Measurements from ENCODE around the gene ABCC2.
"Not testable (repeated sequence)": the region's sequence is repeated elsewhere in the genome, so short reads cannot be mapped to it uniquely, and the experiment has no call there.

The ABCC2 gene

DNA sequence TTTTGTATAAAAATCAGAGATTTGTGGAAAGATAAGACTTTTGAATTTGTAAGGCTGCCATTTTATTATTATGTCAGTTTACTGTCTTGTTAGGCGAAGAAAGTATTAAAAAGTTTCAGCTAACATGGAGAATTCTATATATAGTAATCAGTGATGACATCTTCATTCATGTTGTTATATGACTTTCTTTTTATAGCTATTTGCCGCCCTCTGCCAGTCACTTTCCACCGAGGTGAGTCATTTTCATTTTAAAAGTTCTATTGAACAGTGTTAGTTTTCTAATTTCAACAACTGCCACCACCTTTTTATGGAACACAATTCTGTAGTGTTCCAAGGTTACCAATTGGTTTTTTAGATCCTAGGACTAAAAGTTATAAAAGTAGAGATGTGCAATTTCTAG lies 38.6 kb upstream of the ABCC2 start:
- TF ChIP-seq, protein P1, sequence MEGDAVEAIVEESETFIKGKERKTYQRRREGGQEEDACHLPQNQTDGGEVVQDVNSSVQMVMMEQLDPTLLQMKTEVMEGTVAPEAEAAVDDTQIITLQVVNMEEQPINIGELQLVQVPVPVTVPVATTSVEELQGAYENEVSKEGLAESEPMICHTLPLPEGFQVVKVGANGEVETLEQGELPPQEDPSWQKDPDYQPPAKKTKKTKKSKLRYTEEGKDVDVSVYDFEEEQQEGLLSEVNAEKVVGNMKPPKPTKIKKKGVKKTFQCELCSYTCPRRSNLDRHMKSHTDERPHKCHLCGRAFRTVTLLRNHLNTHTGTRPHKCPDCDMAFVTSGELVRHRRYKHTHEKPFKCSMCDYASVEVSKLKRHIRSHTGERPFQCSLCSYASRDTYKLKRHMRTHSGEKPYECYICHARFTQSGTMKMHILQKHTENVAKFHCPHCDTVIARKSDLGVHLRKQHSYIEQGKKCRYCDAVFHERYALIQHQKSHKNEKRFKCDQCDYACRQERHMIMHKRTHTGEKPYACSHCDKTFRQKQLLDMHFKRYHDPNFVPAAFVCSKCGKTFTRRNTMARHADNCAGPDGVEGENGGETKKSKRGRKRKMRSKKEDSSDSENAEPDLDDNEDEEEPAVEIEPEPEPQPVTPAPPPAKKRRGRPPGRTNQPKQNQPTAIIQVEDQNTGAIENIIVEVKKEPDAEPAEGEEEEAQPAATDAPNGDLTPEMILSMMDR (IDR thresholded peaks at IDR 0.05), result no peak
- DNase-seq (ENCODE audit: low spot score), result no peak
- Histone ChIP-seq H3K4me3 (no peak overlapping the region), H3K27ac (no peak overlapping the region)

DNA sequence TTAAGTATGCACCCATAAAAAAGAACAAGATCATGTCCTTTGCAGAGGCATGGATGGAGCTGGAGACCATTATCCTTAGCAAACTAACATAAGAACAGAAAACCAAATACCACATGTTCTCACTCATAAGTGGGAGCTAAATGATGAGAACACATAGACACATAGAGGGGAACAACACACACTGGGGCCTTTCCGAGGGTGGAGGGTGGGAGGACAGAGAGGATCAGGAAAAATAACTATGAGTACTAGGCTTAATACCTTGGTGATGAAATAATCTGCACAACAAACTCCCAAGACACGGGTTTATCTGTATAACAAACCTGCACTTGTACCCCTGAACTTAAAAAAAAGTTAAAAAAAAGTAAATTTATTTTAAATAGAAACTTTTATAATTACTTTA lies 36.3 kb upstream of the ABCC2 start:
- H3K4me3 ChIP-seq; DNase-seq (ENCODE audit: low spot score); H3K27ac ChIP-seq: not testable (repeated sequence)

DNA sequence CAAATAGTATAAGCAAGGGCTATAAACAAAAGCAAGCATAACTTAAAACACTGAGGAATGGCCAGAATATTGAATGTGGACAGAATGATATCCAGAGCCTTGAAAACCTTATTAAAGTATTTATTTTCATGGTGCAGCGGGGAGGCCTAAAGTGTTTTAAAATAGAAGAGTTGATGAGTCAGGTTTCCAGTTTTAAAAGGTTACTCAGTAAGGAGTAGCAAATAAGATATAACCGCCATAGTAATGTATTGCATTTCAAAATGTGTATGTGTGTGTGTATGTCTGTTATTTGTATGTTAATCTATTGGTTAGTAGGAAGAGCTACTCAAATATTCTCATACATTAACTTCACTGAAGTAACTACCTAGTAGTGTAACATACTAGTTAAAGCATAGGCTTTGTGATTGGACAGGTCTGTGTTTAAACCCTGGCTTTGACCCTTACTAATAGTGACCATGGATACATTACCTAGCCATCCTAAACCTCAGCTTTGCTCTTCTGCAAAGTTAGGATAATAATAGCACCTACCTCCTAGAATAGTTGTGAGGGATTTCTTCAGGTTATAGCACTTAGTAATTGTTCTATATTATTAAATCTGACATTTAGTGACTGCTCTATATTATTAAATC lies 33.5 kb upstream of the ABCC2 start:
- Histone ChIP-seq H3K27ac (no peak overlapping the region), H3K4me3 (no peak overlapping the region)
- TF ChIP-seq, protein P1 (IDR thresholded peaks at IDR 0.05), result no peak
- DNase-seq (ENCODE audit: low spot score), result no peak

DNA sequence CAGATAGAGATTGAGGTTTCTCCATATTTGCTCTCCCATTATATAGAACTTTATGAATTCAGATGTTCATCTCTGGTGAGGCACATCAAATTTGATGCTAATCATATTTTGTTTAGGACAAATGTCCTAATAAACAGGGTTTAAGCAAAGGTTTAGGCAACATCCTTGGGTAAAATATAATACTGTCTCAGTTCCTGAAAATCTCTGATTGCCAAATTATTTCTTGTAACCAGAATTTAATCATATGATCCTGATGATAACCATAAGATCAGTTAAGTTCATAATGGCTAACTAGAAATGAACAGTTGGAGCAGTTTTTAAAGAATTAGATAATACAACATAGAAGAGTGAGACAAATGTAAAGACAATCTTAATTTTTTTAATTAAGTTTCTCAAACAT lies 31.8 kb upstream of the ABCC2 start:
- H3K4me3 ChIP-seq, result no peak overlapping the region
- DNase-seq (ENCODE audit: low spot score), result no peak
- TF ChIP-seq, protein P1 (IDR thresholded peaks at IDR 0.05), result no peak
- H3K27ac ChIP-seq, result no peak overlapping the region

DNA sequence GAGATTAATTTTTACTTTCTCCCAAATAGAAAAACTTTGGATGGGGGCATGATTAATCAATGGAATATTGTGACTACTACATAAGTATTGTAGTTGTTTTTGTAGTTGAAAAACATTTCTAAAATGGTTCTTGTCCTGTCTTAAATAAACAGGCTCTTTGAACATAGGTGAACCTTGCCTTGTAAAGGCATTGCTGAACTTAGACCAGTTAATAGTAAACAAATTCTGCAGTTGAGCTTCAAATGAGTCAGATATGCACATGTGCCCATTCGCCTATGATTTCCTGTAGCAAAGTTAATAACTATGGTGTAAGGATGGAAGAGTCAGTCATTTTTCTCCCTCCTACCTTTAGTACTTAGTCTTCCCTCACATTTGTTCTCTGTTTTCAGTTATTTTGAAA lies 27.8 kb upstream of the ABCC2 start:
- Histone ChIP-seq H3K4me3 (no peak overlapping the region), H3K27ac (no peak overlapping the region)
- TF ChIP-seq, protein P1 (IDR thresholded peaks at IDR 0.05), result no peak
- no peak for DNase-seq (ENCODE audit: low spot score)

DNA sequence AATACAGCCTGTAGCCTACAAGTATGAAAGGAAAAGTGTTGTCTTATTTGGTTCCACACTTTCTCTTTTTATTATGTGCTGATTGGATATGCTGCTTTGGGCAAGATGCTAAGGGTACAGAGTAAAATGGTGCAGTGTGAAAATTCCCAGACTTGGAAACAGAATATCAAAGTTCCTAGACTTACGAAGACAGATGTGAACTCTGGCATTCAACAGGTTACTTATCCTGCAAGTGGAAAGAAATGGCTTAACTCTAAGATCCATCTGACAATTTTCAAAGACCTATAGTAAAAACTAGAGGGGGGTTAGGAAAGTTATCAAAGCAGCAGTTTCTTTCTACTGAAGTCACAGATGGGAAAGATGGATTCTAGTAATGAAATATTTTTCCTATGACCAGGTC lies 26.3 kb upstream of the ABCC2 start:
- no peak overlapping the region for H3K27ac ChIP-seq
- H3K4me3 ChIP-seq, result no peak overlapping the region
- no peak for DNase-seq (ENCODE audit: low spot score)
- TF ChIP-seq, protein P1 (IDR thresholded peaks at IDR 0.05), result no peak

DNA sequence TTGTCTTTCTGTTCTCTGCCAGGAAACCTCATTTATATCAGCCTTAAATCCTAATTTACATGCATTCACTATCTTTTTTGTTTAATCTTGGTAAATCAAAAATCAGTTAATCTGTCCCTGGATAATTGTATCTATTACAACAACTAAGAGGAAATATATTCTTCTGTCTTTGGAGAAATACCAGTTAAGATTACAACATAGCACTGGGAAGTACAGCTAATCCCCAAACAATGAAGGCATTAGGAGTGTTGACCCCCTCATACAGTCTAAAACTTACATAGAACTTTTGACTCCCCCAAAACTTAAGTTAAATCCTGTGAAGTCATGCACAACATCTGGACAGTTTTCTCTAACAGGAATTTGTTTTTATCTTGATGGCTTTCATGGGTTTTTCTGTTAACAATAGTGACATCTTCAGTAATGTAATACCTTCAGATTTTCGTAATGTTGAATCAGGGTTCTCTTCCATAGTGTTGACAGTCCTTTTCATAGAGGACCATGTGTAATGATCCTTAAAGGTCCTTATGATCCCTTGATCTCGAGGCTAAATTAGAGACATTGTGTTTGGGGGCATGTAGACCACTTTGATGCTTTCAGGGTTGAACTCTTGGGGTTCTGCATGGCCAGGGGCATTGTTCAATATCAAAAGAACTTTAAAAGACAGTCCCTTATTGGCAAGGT lies 24.1 kb upstream of the ABCC2 start:
- no peak overlapping the region for H3K4me3 ChIP-seq
- no peak for DNase-seq (ENCODE audit: low spot score)
- TF ChIP-seq, protein P1 (IDR thresholded peaks at IDR 0.05), result no peak
- no peak overlapping the region for H3K27ac ChIP-seq

Data from coronary artery (tissue), 2 donors.